ENCODE data around the gene CYB5A. TPM values are rescaled to one million over a fixed set of nuclear protein-coding genes. Genes with fewer than 3 reads are reported as not detected.

The CYB5A gene
- polyA plus RNA-seq, 1 of the 3 experiments (the other 2 are of a cell fraction), result 42.1 TPM

DNA sequence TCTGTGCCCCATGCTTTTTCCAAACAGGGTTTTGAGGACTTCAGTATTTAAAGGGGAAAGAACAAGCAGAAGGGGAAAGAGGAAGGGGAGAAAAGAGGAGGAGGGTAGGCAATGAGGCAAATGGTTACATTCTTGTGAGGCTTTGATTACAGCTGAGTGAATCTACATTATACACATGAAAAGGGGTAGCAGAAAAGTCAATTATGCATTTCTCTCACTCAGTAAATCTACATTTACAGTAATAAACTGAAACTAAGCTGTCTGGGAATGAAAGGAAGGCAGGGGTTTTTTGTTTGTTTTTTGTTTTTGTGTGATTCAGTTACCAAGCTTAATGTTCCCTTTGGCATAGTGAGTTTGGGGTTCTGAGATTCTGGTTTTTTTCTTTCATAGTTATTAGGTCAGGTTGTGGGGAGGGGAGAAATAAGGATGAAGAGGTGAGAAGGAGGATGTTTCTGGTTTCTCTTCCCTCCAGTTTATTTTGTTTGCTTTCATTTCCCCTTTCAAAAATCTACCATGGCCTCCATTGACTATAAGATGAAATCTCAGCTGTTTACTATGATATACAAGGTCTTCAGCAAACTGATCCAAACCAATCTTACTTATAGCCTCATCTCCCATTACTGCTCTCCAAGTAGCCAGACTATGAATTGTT lies 42.6 kb upstream of the CYB5A start:
- Histone ChIP-seq H3K27me3 (ENCODE audit: insufficient read depth) (0 out of 2 replicates have a peak, but pooled peaks cover 6% of the 10 kb centered on the region), H2AFZ (ENCODE audit: low read depth) (no peak overlapping the region), H3K9ac (no peak overlapping the region), H4K20me1 (ENCODE audit: insufficient read depth) (no peaks in the 10 kb centered on the region), H3K9me3 (no peaks in the 10 kb centered on the region), H3K27ac (ENCODE audit: low read depth in 2 of 2, low read length in 1 of 2) (no peak overlapping the region), H3K36me3 (replicated peaks in 1 of 2; ENCODE audit: control insufficient read depth in 1 of 2, insufficient read depth in 2 of 2, low read length in 1 of 2) (no peaks in the 10 kb centered on the region), H3K9me2 (no peaks in the 10 kb centered on the region), H3K4me3 (ENCODE audit: low read depth in 2 of 2, low read length in 1 of 2) (no peak overlapping the region), H3K4me1 (ENCODE audit: control insufficient read depth in 1 of 2, insufficient read depth in 2 of 2, low read depth in 1 of 2, low read length in 1 of 2) (no peaks in the 10 kb centered on the region), H3K4me2 (no peak overlapping the region), H3F3A (replicated peaks; ENCODE audit: insufficient read depth) (no peaks in the 10 kb centered on the region), H3K79me2 (ENCODE audit: insufficient read depth) (no peaks in the 10 kb centered on the region)
- no peak for DNase-seq
- CTCF ChIA-PET, result interaction anchor here (0.8 to 2.3 kb wide), 2 partner anchors 8 to 137 kb away, joined by 3 to 13 read pairs; no protein-coding TSS in a partner anchor
- no peak for TF ChIP-seq FOXJ3 (CRISPR knock-in tag; IDR thresholded peaks at IDR 0.05)
- no peak for TF ChIP-seq FOSL2 (IDR thresholded peaks at IDR 0.05; ENCODE audit: borderline replicate concordance, low read depth)
- POLR2A ChIA-PET, result no interaction called here

DNA sequence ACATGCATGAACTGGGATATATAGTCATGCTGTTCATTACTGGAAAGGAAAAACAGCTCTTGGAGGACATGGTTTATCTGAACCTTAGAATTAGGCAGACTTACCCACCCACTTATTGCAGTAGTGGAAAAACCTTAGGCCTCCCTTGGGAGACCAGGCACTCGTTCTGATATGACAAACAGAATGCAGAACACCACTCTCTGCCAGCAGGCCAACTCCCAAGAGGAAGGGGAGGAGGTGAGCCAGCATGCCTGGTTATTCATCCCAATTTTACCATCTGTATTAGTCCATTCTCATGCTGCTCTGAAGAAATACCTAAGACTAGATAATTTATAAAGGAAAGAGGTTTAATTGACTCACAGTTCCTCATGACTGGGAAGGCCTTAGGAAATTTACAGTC lies 41.3 kb upstream of the CYB5A start:
- Histone ChIP-seq H3K9me3 (no peaks in the 10 kb centered on the region), H3K27me3 (ENCODE audit: insufficient read depth) (0 out of 2 replicates have a peak, but pooled peaks cover 6% of the 10 kb centered on the region), H3K4me2 (no peak overlapping the region), H3F3A (replicated peaks; ENCODE audit: insufficient read depth) (no peaks in the 10 kb centered on the region), H2AFZ (ENCODE audit: low read depth) (no peak overlapping the region), H3K36me3 (replicated peaks in 1 of 2; ENCODE audit: control insufficient read depth in 1 of 2, insufficient read depth in 2 of 2, low read length in 1 of 2) (no peaks in the 10 kb centered on the region), H3K79me2 (ENCODE audit: insufficient read depth) (no peaks in the 10 kb centered on the region), H3K4me1 (ENCODE audit: control insufficient read depth in 1 of 2, insufficient read depth in 2 of 2, low read depth in 1 of 2, low read length in 1 of 2) (no peaks in the 10 kb centered on the region), H3K9ac (no peak overlapping the region), H3K4me3 (ENCODE audit: low read depth in 2 of 2, low read length in 1 of 2) (no peak overlapping the region), H3K27ac (ENCODE audit: low read depth in 2 of 2, low read length in 1 of 2) (no peak overlapping the region), H4K20me1 (ENCODE audit: insufficient read depth) (no peaks in the 10 kb centered on the region), H3K9me2 (no peaks in the 10 kb centered on the region)
- ChIA-PET POLR2A (no interaction called here), CTCF (interaction anchor here (0.7 to 2.3 kb wide), 2 partner anchors 9 to 136 kb away, joined by 3 to 13 read pairs; no protein-coding TSS in a partner anchor)
- no peak for TF ChIP-seq RCOR1 (IDR thresholded peaks at IDR 0.05; ENCODE audit: low read length)
- no peak for TF ChIP-seq RFX5 (IDR thresholded peaks at IDR 0.05; ENCODE audit: low read length)
- 17% methylated on average over 1 of the region's 1 CpG for WGBS (ENCODE audit: low lambda C conversion rate)
- DNase-seq, result no peak

DNA sequence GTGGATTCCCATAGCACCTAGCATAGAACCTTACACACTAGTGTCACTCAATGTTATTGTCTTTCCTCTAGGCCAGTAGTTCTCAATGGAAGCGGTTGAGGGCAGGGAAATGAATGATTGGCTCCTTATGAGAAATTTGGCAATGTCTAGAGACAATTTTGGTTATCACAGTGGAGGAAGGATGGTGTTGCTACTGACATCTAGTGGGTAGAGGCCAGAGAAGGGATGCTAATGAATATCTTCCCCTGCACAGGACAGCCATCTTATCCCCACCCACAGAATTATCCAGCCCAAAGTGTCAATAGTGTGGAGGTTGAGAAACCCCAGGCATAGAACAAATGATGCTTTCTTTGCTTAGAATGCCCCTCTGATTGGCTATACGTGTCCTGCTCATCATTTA lies 39.6 kb upstream of the CYB5A start:
- TF ChIP-seq GATA2 (CRISPR knock-in tag; IDR thresholded peaks at IDR 0.05) (no peak), SMC3 (IDR thresholded peaks at IDR 0.05; ENCODE audit: low read depth, low read length) (peak; percentile 64), MAX (IDR thresholded peaks at IDR 0.05; ENCODE audit: low read depth) (no peak), RAD21 (IDR thresholded peaks at IDR 0.05; ENCODE audit: low read length) (peak; percentile 66), JUND (IDR thresholded peaks at IDR 0.05) (no peak), TCF12 (IDR thresholded peaks at IDR 0.05) (no peak), TAF1 (IDR thresholded peaks at IDR 0.05; ENCODE audit: borderline replicate concordance, low read depth, low read length) (no peak), ZBTB33 (IDR thresholded peaks at IDR 0.05; ENCODE audit: borderline replicate concordance, low read depth) (no peak)
- TF ChIP-seq, protein P1, sequence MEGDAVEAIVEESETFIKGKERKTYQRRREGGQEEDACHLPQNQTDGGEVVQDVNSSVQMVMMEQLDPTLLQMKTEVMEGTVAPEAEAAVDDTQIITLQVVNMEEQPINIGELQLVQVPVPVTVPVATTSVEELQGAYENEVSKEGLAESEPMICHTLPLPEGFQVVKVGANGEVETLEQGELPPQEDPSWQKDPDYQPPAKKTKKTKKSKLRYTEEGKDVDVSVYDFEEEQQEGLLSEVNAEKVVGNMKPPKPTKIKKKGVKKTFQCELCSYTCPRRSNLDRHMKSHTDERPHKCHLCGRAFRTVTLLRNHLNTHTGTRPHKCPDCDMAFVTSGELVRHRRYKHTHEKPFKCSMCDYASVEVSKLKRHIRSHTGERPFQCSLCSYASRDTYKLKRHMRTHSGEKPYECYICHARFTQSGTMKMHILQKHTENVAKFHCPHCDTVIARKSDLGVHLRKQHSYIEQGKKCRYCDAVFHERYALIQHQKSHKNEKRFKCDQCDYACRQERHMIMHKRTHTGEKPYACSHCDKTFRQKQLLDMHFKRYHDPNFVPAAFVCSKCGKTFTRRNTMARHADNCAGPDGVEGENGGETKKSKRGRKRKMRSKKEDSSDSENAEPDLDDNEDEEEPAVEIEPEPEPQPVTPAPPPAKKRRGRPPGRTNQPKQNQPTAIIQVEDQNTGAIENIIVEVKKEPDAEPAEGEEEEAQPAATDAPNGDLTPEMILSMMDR (IDR thresholded peaks at IDR 0.05), result peak; percentile 36
- Histone ChIP-seq H3K4me3 (ENCODE audit: low read depth in 2 of 2, low read length in 1 of 2) (peak overlapping the region in 1 of 2 experiments; percentile 20; a peak in 1 of 4 replicates), H3K4me2 (no peak overlapping the region), H3K9me2 (no peaks in the 10 kb centered on the region), H2AFZ (ENCODE audit: low read depth) (no peak overlapping the region), H3K27me3 (ENCODE audit: insufficient read depth) (no peaks in the 10 kb centered on the region), H3K79me2 (ENCODE audit: insufficient read depth) (no peaks in the 10 kb centered on the region), H3F3A (replicated peaks; ENCODE audit: insufficient read depth) (no peaks in the 10 kb centered on the region), H3K9ac (no peak overlapping the region), H3K4me1 (ENCODE audit: control insufficient read depth in 1 of 2, insufficient read depth in 2 of 2, low read depth in 1 of 2, low read length in 1 of 2) (no peaks in the 10 kb centered on the region), H4K20me1 (ENCODE audit: insufficient read depth) (no peaks in the 10 kb centered on the region), H3K36me3 (replicated peaks in 1 of 2; ENCODE audit: control insufficient read depth in 1 of 2, insufficient read depth in 2 of 2, low read length in 1 of 2) (no peaks in the 10 kb centered on the region), H3K9me3 (no peaks in the 10 kb centered on the region), H3K27ac (ENCODE audit: low read depth in 2 of 2, low read length in 1 of 2) (no peak overlapping the region)
- ChIA-PET POLR2A (no interaction called here), CTCF (interaction anchor here (2.8 kb wide), 1 partner anchor 134 kb away, joined by 12 read pairs; no protein-coding TSS in a partner anchor)
- peak; percentile 33 for DNase-seq
- 0% methylated on average over 2 of the region's 2 CpGs for WGBS (ENCODE audit: low lambda C conversion rate)
